OCI-LY1 (cell line): ENCODE measurements around the gene ADGRD2.

Source experiments
- H2AFZ ChIP-seq: fragments of 200-600 bp; sonication (generic), shearing (Covaris generic); 2 replicates; pipeline ENCODE4 v1.6.0; 2014; ENCODE audit warnings: antibody characterized with exemption, mild to moderate bottlenecking, low read length
- H3F3A ChIP-seq: fragments of 200-600 bp; sonication (generic), shearing (Covaris generic); 2 replicates; pipeline ENCODE4 v1.6.0; 2014; ENCODE audit warnings: mild to moderate bottlenecking, antibody characterized with exemption, low read length, moderate library complexity; ENCODE audit not compliant: insufficient read depth
- H3K27ac ChIP-seq: fragments of 200-600 bp; sonication (generic); 2 replicates; pipeline ENCODE4 v1.5.1; 2014; ENCODE audit warnings: low read length, mixed run types, mild to moderate bottlenecking, low read depth; ENCODE audit not compliant: poor library complexity, severe bottlenecking
- H3K27me3 ChIP-seq: fragments of 200-600 bp; sonication (generic); 2 replicates; pipeline ENCODE4 v1.6.0; 2014; ENCODE audit warnings: antibody characterized with exemption, mild to moderate bottlenecking, low read length, moderate library complexity; ENCODE audit not compliant: insufficient read depth
- H3K36me3 ChIP-seq: fragments of 200-600 bp; sonication (generic); 2 replicates; pipeline ENCODE4 v1.6.1; 2014; ENCODE audit warnings: mild to moderate bottlenecking, antibody characterized with exemption, low read length, moderate library complexity, mixed read lengths; ENCODE audit not compliant: insufficient read depth
- H3K4me1 ChIP-seq: fragments of 200-600 bp; sonication (generic); 2 replicates; pipeline ENCODE4 v1.5.1; 2014; ENCODE audit warnings: mild to moderate bottlenecking, low read length, moderate library complexity; ENCODE audit not compliant: insufficient read depth, severe bottlenecking
- H3K4me2 ChIP-seq: fragments of 200-600 bp; sonication (generic), shearing (Covaris generic); 2 replicates; pipeline ENCODE4 v1.6.1; 2014; ENCODE audit warnings: low read length
- H3K4me3 ChIP-seq: fragments of 200-600 bp; sonication (generic); 2 replicates; pipeline ENCODE4 v1.5.1; 2014; ENCODE audit warnings: low read length, low read depth, mild to moderate bottlenecking, mixed read lengths; ENCODE audit not compliant: poor library complexity, severe bottlenecking
- H3K79me2 ChIP-seq: fragments of 200-600 bp; shearing (Covaris generic); 2 replicates; pipeline ENCODE4 v1.6.1; 2016; ENCODE audit warnings: mixed run types, low read length, mixed read lengths; ENCODE audit not compliant: insufficient read depth
- H3K9ac ChIP-seq: fragments of 200-600 bp; sonication (generic), shearing (Covaris generic); 2 replicates; pipeline ENCODE4 v1.6.1; 2014; ENCODE audit warnings: mild to moderate bottlenecking, low read length, mixed read lengths
- H3K9me2 ChIP-seq: fragments of 200-600 bp; sonication (generic), shearing (Covaris generic); 2 replicates; pipeline ENCODE4 v1.6.1; 2014; ENCODE audit warnings: low read depth, mild to moderate bottlenecking, low read length, mixed read lengths
- H3K9me3 ChIP-seq: fragments of 200-600 bp; shearing (Covaris generic); 2 replicates; pipeline ENCODE4 v1.6.1; 2014; ENCODE audit warnings: low read length, mixed read lengths
- H4K20me1 ChIP-seq: fragments of 200-600 bp; sonication (generic), shearing (Covaris generic); 2 replicates; pipeline ENCODE4 v1.6.0; 2016; ENCODE audit warnings: mild to moderate bottlenecking, low read length; ENCODE audit not compliant: insufficient read depth
- CTCF ChIP-seq: fragments of 200-600 bp; sonication (generic), shearing (Covaris generic); IDR thresholded peaks from 2 replicates; pipeline ENCODE4 v1.5.1; 2017; ENCODE audit warnings: mild to moderate bottlenecking, antibody characterized with exemption, low read length, moderate library complexity, mixed read lengths
- EZH2 ChIP-seq: fragments of 200-600 bp; sonication (generic), shearing (Covaris generic); IDR thresholded peaks from 2 replicates; pipeline ENCODE4 v1.8.0; 2017; ENCODE audit warnings: borderline replicate concordance, mixed run types, mild to moderate bottlenecking, antibody characterized with exemption, low read length, moderate library complexity, mixed read lengths

ADGRD2 gene

DNA sequence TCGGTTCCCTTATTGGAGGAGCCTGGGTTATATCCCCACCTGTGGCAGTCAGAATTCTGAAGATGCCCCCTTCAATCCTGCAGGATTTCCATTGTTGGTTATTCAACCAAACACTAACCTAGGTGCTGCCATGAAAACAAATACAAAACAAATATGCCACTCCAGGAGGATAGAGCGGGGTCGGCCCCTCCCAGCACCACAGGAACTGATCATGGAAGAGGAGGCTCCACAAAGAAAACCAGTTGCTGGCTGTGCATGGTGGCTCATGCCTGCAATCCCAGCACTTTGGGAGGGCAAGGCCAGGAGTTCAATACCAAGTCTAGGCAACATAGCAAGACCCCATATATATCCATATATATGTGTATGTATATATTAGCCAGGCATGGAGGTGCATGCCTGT lies 13.2 kb upstream of the ADGRD2 start:
- Histone ChIP-seq H3K4me1 (no peaks in the 10 kb centered on the region), H3K27ac (no peak overlapping the region), H3K9ac (no peak overlapping the region), H3K4me2 (no peak overlapping the region), H3F3A (no peaks in the 10 kb centered on the region), H3K4me3 (no peak overlapping the region), H3K9me2 (no peaks in the 10 kb centered on the region), H4K20me1 (no peaks in the 10 kb centered on the region), H3K79me2 (no peaks in the 10 kb centered on the region), H3K27me3 (no peaks in the 10 kb centered on the region), H3K9me3 (no peaks in the 10 kb centered on the region), H3K36me3 (no peaks in the 10 kb centered on the region), H2AFZ (no peak overlapping the region)
- TF ChIP-seq EZH2: no peak
- no peak for TF ChIP-seq CTCF

- H3K79me2 ChIP-seq: no peaks in the 10 kb centered on the region
- H3K9me2 ChIP-seq: no peaks in the 10 kb centered on the region
- no peak overlapping the region for H3K9ac ChIP-seq
- no peaks in the 10 kb centered on the region for H3K9me3 ChIP-seq
- H4K20me1 ChIP-seq: no peaks in the 10 kb centered on the region
- H3K36me3 ChIP-seq: no peaks in the 10 kb centered on the region
- no peak overlapping the region for H3K4me3 ChIP-seq
- no peaks in the 10 kb centered on the region for H3F3A ChIP-seq
- no peak overlapping the region for H3K4me2 ChIP-seq
- TF ChIP-seq CTCF (no peak), EZH2 (no peak)
- H2AFZ ChIP-seq: no peak overlapping the region
- H3K27ac ChIP-seq: no peak overlapping the region
- no peaks in the 10 kb centered on the region for H3K4me1 ChIP-seq
- no peaks in the 10 kb centered on the region for H3K27me3 ChIP-seq
These were observed 12.2 kb upstream of the ADGRD2 start for GRCh38 chr9:124438091-124438490.

- no peaks in the 10 kb centered on the region for H3K79me2 ChIP-seq
- no peaks in the 10 kb centered on the region for H3F3A ChIP-seq
- no peaks in the 10 kb centered on the region for H3K27me3 ChIP-seq
- no peaks in the 10 kb centered on the region for H3K4me1 ChIP-seq
- no peak overlapping the region for H2AFZ ChIP-seq
- H3K27ac ChIP-seq: no peak overlapping the region
- no peak overlapping the region for H3K9ac ChIP-seq
- TF ChIP-seq EZH2 (no peak), CTCF (no peak)
- no peaks in the 10 kb centered on the region for H3K9me3 ChIP-seq
- H3K4me3 ChIP-seq: no peak overlapping the region
- H3K36me3 ChIP-seq: no peaks in the 10 kb centered on the region
- H3K4me2 ChIP-seq: no peak overlapping the region
- no peaks in the 10 kb centered on the region for H3K9me2 ChIP-seq
- no peaks in the 10 kb centered on the region for H4K20me1 ChIP-seq
These were observed 11.2 kb upstream of the ADGRD2 start for GRCh38 chr9:124439086-124439485.
